ENCODE measurements around the gene ZDHHC12.
A peak's percentile ranks its signal among the peaks of the same experiment; 100 is the strongest.
"Not testable (repeated sequence)": the region's sequence is repeated elsewhere in the genome, so short reads cannot be mapped to it uniquely, and the experiment has no call there.

Gene ZDHHC12

GRCh38 chr9:128713411-128713780, 10.5 kb downstream of the ZDHHC12 start:
- no peak for DNase-seq (ENCODE audit: low read depth, low spot score)
- no peak overlapping the region for H3K27ac ChIP-seq

DNA sequence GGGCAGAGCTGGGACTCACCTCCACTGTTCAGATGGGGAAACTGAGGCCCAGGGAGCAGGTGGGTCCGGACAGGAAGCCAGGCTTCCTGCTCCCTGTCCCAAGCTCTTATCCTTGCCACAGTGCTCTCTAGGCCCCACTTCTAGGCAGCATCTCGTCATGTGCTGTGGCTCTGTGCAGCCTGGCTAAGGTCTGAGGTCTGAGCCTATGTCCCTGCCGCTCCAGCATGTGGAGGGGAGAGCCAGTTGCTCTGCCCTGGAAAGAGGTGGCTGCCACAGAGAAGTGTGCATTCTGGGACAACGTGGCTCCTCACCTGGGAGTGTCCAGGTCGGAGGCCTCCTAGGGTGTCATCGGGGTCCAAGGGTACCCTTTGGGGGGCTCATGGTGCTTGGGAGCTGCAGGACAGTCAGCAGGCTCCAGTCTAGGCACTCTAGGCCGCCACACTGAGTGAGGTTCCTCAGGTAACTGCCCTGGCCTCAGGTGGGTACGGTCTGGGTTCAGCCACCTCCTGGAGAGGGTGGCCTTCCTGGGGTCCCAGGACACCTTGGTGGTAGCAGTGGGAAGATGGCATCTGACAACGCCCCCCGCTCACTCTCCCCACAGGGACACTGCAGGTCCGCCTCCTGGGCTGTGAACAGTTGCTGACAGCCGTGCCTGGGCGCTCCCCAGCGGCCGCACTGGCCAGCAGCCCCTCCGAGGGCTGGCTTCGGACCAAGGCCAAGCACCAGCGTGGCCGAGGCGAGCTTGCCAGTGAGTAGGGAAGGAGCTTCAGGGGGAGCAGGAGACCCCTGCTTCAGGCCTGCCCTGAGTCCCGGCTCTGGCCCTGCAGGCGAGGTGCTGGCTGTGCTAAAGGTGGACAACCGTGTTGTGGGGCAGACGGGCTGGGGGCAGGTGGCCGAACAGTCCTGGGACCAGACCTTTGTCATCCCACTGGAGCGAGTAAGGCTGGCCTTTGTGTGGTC, 11.2 kb downstream of the ZDHHC12 start:
- no peak for DNase-seq (ENCODE audit: low read depth, low spot score)

DNA sequence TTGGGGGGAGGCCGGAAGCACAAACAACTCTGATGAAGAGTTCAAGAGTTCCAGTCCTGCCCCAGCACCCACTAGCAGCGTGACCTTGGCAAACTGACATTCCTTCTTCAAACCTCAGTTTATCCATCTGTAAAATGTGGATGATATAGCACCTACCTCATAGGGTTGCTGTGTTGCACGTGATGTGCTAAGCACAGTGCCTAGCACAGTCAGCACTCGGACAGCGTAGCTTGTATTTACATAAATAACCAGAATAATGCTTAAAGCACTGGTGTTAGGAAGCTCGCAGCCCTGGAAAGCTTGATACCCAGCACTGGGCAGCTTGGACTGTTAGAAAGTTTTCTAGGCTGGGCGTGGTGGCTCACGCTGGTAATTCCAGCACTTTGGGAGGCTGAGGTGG, 16.5 kb downstream of the ZDHHC12 start:
- H3K27ac ChIP-seq: no peak overlapping the region
- no peak for DNase-seq (ENCODE audit: low read depth, low spot score)

More for the DNA sequence above, 11.2 kb downstream of the ZDHHC12 start:
- no peak overlapping the region for H3K27ac ChIP-seq

GRCh38 chr9:128706671-128707381, 17.1 kb downstream of the ZDHHC12 start:
- no peak overlapping the region for H3K27ac ChIP-seq
- no peak for DNase-seq (ENCODE audit: low read depth, low spot score)

GRCh38 chr9:128706045-128706444, 17.9 kb downstream of the ZDHHC12 start:
- H3K27ac ChIP-seq: no peak overlapping the region
- DNase-seq (ENCODE audit: low read depth, low spot score): no peak

DNA sequence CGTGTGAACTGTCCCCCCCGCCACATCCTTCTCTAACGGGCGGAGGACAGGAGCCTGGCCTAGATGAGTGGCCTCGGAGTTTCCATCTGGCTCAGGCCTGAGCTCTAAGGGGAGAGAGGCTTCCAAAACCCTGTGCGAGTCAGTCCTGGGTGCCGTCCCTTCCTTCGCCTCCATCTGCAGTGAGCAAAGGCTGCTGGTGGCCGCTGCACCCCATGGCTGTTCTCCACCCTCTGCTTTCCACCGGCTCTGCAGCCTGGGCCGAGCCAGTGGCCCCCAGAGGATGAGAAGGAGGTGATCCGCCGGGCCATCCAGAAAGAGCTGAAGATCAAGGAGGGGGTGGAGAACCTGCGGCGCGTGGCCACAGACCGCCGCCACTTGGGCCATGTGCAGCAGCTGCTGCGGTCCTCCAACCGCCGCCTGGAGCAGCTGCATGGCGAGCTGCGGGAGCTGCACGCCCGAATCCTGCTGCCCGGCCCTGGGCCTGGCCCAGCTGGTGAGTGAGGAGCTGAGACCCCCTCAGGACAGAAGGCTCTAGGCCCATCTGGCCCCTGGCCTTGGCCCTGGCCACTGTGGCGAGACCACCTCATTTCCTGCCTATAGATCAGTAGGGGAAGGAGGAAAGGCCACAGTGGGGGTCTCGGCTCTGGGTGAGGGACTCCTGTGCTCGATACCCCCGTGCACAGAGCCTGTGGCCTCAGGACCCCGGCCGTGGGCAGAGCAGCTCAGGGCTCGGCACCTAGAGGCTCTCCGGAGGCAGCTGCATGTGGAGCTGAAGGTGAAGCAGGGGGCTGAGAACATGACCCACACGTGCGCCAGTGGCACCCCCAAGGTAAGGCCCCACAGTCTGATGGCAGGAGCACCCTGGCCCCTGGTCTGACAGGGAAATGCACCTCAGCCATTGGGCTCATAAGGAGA, 18.6 kb downstream of the ZDHHC12 start:
- no peak for DNase-seq (ENCODE audit: low read depth, low spot score)
- no peak overlapping the region for H3K27ac ChIP-seq

- no peak for DNase-seq (ENCODE audit: low read depth, low spot score)
- no peak overlapping the region for H3K27ac ChIP-seq
Measured at GRCh38 chr9:128704356-128704670, 19.6 kb downstream of the ZDHHC12 start.

GRCh38 chr9:128703616-128704355, 20.1 kb downstream of the ZDHHC12 start:
- no peak overlapping the region for H3K27ac ChIP-seq
- no peak for DNase-seq (ENCODE audit: low read depth, low spot score)

DNA sequence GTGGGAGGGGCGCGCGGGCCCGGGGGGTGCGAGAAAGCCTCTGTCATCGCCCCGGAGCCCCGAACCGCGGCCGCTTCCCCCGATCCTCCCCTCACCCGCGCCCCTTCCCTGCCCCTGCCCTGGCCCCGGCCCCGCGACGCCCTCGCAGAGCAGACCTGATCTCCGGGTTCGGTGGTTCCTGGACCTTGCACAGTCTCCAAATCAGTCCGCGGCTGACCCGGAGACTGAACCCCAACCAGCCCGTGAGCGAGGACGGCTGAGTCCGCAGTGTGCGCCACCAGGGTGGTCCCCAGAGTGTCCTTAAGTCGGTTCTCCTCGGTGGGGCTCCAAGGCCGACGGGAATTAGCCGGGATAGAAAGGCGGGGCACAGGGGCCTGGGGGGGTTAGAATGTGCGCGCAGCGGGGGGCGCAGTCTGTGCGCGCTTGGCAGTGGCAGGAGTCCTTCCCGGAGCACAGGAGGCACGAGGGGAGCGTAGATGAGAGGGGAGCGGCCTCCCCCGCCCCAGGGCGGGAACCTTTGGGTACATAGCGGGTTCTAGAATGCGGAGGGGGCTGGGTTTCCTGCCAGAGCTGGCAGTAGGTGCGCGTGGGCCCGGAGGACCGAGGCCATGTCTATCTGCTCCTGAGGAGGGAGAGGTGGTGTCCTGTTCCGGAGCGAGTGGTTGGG, 20.8 kb downstream of the ZDHHC12 start:
- no peak for DNase-seq (ENCODE audit: low read depth, low spot score)
- H3K27ac ChIP-seq: no peak overlapping the region

- no peak within 1 kb of the TSS for H3K27ac ChIP-seq
- no peak for DNase-seq (ENCODE audit: low read depth, low spot score)
Measured at GRCh38 chr9:128702445-128702948, 21.4 kb downstream of the ZDHHC12 start, which contains the start of gene PKN3. Gene PKN3 (plus strand): TSS chr9:128702503. CDS start chr9:128702916, 413 bp downstream.

GRCh38 chr9:128701227-128701854, 22.6 kb downstream of the ZDHHC12 start:
- no peak for DNase-seq (ENCODE audit: low read depth, low spot score)
- no peak overlapping the region for H3K27ac ChIP-seq

- not testable (repeated sequence) for DNase-seq (ENCODE audit: low read depth, low spot score); H3K27ac ChIP-seq
Measured at GRCh38 chr9:128699096-128699795, 24.7 kb downstream of the ZDHHC12 start.

DNA sequence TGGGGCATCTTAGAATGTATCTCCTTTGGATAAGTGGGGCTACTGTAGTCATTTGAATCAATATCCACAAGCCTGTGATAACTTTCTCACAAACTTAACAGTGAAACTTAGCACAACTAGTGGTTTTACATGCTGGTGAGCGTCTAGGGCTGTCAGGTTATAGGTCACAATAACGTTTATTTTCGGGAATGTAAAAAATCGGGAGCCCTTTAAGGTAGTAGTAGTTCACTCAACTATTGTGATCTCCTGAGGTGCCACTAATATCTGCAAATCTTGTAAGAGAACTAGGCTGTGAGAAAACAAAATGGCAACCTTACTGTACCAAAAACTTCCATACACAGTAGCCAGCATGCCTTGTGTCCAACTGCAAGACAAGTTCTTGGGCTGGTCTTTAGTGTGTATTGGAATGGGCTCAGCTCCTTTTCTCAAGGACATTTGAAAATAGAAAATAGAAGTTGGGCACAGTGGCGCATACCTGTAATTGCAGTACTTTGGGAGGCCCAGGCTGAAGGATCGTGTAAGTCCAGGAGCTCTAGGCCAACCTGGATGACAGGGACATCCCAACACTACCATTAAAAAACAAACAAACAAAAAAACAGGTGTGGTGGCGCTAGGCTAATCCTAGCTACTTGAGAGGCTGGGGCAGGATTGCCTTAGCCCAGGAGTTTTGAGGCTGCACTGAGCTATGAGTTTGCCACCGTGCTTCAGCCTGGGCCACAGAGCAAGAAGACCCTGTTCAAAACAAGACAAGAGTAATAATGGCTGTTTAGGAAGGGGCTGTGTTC, 26.8 kb downstream of the ZDHHC12 start:
- no peak for DNase-seq (ENCODE audit: low read depth, low spot score)
- no peak overlapping the region for H3K27ac ChIP-seq

GRCh38 chr9:128694344-128694743, 29.6 kb downstream of the ZDHHC12 start:
- no peak overlapping the region for H3K27ac ChIP-seq
- DNase-seq (ENCODE audit: low read depth, low spot score): no peak

GRCh38 chr9:128693738-128694137, 30.2 kb downstream of the ZDHHC12 start:
- DNase-seq (ENCODE audit: low read depth, low spot score); H3K27ac ChIP-seq: not testable (repeated sequence)

DNA sequence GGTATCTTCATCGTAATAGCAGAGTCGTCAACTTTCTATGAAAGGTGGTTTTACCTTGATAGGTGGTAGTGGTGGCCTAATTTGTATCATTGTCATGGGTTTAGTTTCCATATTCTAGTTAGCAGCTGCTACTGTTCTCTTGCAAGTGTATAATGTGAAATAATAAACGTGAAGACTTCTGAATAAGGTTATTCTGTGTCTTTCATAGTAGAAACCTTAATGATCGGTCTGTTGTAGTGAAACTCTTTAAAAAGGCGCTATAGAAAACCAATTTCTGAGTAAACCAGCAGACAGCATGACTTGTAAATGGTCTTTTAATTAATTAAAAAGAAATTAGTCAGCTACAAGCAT, 33.3 kb downstream of the ZDHHC12 start:
- DNase-seq (ENCODE audit: low read depth, low spot score): no peak
- H3K27ac ChIP-seq: peak overlapping the region; percentile 81

Measured in epithelial cell of prostate (primary cell).